ENCODE data around the gene ASIP. TPM values are rescaled to one million over a fixed set of nuclear protein-coding genes. Genes with fewer than 3 reads are reported as not detected.

ASIP gene
- total and polyA plus RNA-seq, 2 of the 13 experiments (the other 11 are each of a cell fraction or from before 2014, with no cell fraction given): not detected

GRCh38 chr20:34302723-34303533, 61.7 kb downstream of the ASIP start, which contains the start of gene AHCY (continued):
- no peak for TF ChIP-seq ZSCAN22 (CRISPR knock-in tag; IDR thresholded peaks at IDR 0.05)
- peak; percentile 99 for TF ChIP-seq ZNF567 (CRISPR knock-in tag; IDR thresholded peaks at IDR 0.05; ENCODE audit: borderline replicate concordance)
- peak; percentile 96 for TF ChIP-seq E2F1 (CRISPR knock-in tag; IDR thresholded peaks at IDR 0.05)
- peak; percentile 72 for TF ChIP-seq PAXIP1 (CRISPR knock-in tag; conservative IDR thresholded peaks at IDR 0.05)
- peak; percentile 31 to 99; a peak in 2 of 4 replicates for TF ChIP-seq KLF16 (CRISPR knock-in tag; IDR thresholded peaks at IDR 0.05)
- TF ChIP-seq DMAP1 (CRISPR knock-in tag; IDR thresholded peaks at IDR 0.05): peak; percentile 99
- peak; percentile 88 for TF ChIP-seq CCDC6 (CRISPR knock-in tag; IDR thresholded peaks at IDR 0.05)
- no peak; the same call in 1 of the 2 replicates for TF ChIP-seq ZMYM2 (CRISPR knock-in tag; IDR thresholded peaks at IDR 0.05)
- TF ChIP-seq ZNF430 (CRISPR knock-in tag; IDR thresholded peaks at IDR 0.05): peak; percentile 99
- peak; percentile 93 for TF ChIP-seq MYPOP (CRISPR knock-in tag; IDR thresholded peaks at IDR 0.05)
- TF ChIP-seq DRAP1 (CRISPR knock-in tag; IDR thresholded peaks at IDR 0.05): peak; percentile 100
- TF ChIP-seq ZBTB44 (CRISPR knock-in tag; IDR thresholded peaks at IDR 0.05): no peak
- peak; percentile 90; the same call in 1 of the 2 replicates for TF ChIP-seq ZNF20 (CRISPR knock-in tag; IDR thresholded peaks at IDR 0.05)
- TF ChIP-seq MXD4 (CRISPR knock-in tag; IDR thresholded peaks at IDR 0.05): peak; percentile 97
- TF ChIP-seq THRA (CRISPR knock-in tag; IDR thresholded peaks at IDR 0.05; ENCODE audit: borderline replicate concordance): 0 out of 2 replicates have a peak, but pooled peaks have one; percentile 9
- peak; percentile 97; the same call in 1 of the 2 replicates for TF ChIP-seq FOXC1 (CRISPR knock-in tag; IDR thresholded peaks at IDR 0.05; ENCODE audit: borderline replicate concordance)
- TF ChIP-seq ZNF557 (CRISPR knock-in tag; IDR thresholded peaks at IDR 0.05): no peak; the same call in 1 of the 2 replicates
- no peak for TF ChIP-seq RAD51 (IDR thresholded peaks at IDR 0.05; ENCODE audit: borderline replicate concordance)
- peak; percentile 56 for TF ChIP-seq MTF1 (CRISPR knock-in tag; IDR thresholded peaks at IDR 0.05)
- peak; percentile 93 for TF ChIP-seq ZNF776 (CRISPR knock-in tag; IDR thresholded peaks at IDR 0.05)

Measured in HepG2 (cell line).